Glutamatergic neuron (in vitro differentiated cells): ENCODE results near the gene HELQ. TPM values are rescaled to one million over a fixed set of nuclear protein-coding genes. Genes with fewer than 3 reads are reported as not detected.

Experiments
- DNase-seq: peaks from one replicate; pipeline ENCODE4 v3.0.0; 2022
- H3K27ac Mint-ChIP-seq: one replicate; pipeline ENCODE4 v1.8.0; 2020; ENCODE audit warnings: mild to moderate bottlenecking, mixed read lengths, inconsistent platforms; ENCODE audit not compliant: unreplicated experiment
- H3K27me3 Mint-ChIP-seq: one replicate; pipeline ENCODE4 v1.8.0; 2020; ENCODE audit warnings: mild to moderate bottlenecking, moderate library complexity, mixed read lengths, inconsistent platforms; ENCODE audit not compliant: unreplicated experiment
- H3K36me3 Mint-ChIP-seq: one replicate; pipeline ENCODE4 v1.8.0; 2020; ENCODE audit warnings: mild to moderate bottlenecking, mixed read lengths, inconsistent platforms; ENCODE audit not compliant: unreplicated experiment
- H3K4me1 Mint-ChIP-seq: one replicate; pipeline ENCODE4 v1.8.0; 2020; ENCODE audit warnings: mild to moderate bottlenecking, low read depth, mixed read lengths, inconsistent platforms; ENCODE audit not compliant: unreplicated experiment
- H3K4me3 Mint-ChIP-seq: one replicate; pipeline ENCODE4 v1.8.0; 2020; ENCODE audit warnings: mild to moderate bottlenecking, mixed read lengths, inconsistent platforms; ENCODE audit not compliant: unreplicated experiment
- H3K9me3 Mint-ChIP-seq: one replicate; pipeline ENCODE4 v1.8.0; 2020; ENCODE audit warnings: mild to moderate bottlenecking, moderate library complexity, mixed read lengths, inconsistent platforms; ENCODE audit not compliant: unreplicated experiment
- CTCF ChIP-seq: fragments of 200-600 bp; sonication (generic); IDR thresholded peaks from one replicate; pipeline ENCODE4 v1.5.0; 2021; ENCODE audit not compliant: partially characterized antibody, unreplicated experiment
- total RNA-seq: library from RNA; stranded (reverse); fragmentation: NEBNext Ultra II Directional; extraction: Animal tissue kit (Norgen Biotek cat#: 25700); gene quantifications from one replicate; pipeline ENCODE4 v1.2.1, GENCODE V29; 2021; ENCODE audit not compliant: unreplicated experiment

HELQ gene
- total RNA-seq, 1 donor from 2014 or later: 11.7 TPM

GRCh38 chr4:83484500-83485461 lies 29.2 kb upstream of the HELQ start, which contains the start of gene ABRAXAS1:
Gene ABRAXAS1 (minus strand): TSS chr4:83485100. CDS start chr4:83485072, 28 bp downstream.
- peaks cover 4% of the 10 kb centered on the region for H3K27me3 Mint-ChIP-seq
- H3K27ac Mint-ChIP-seq: peak within 1 kb of the TSS; percentile 92
- peaks cover 3% of the 10 kb centered on the region for H3K9me3 Mint-ChIP-seq
- H3K4me3 Mint-ChIP-seq: peak within 1 kb of the TSS; percentile 100
- DNase-seq: peak; percentile 97
- H3K36me3 Mint-ChIP-seq: no peaks in the 10 kb centered on the region
- TF ChIP-seq CTCF: no peak
- no peaks in the 10 kb centered on the region for H3K4me1 Mint-ChIP-seq

- no peaks in the 10 kb centered on the region for H3K4me1 Mint-ChIP-seq
- no peak overlapping the region for H3K27ac Mint-ChIP-seq
- H3K4me3 Mint-ChIP-seq: no peak overlapping the region
- H3K36me3 Mint-ChIP-seq: no peaks in the 10 kb centered on the region
- no peak for DNase-seq
- no peak for TF ChIP-seq CTCF
- H3K9me3 Mint-ChIP-seq: no peaks in the 10 kb centered on the region
- H3K27me3 Mint-ChIP-seq: no peaks in the 10 kb centered on the region
Observed at GRCh38 chr4:83473966-83474365, 18.3 kb upstream of the HELQ start.

- no peak for DNase-seq
- H3K4me3 Mint-ChIP-seq: no peak overlapping the region
- H3K4me1 Mint-ChIP-seq: no peaks in the 10 kb centered on the region
Observed at GRCh38 chr4:83473423-83473822, 17.8 kb upstream of the HELQ start.

GRCh38 chr4:83456184-83456501 lies 520 bp upstream of the HELQ start:
- Mint-ChIP-seq H3K27me3 (peaks cover 3% of the 10 kb centered on the region), H3K9me3 (no peaks in the 10 kb centered on the region), H3K36me3 (no peaks in the 10 kb centered on the region), H3K4me1 (peaks cover 6% of the 10 kb centered on the region), H3K27ac (peak overlapping the region; percentile 84), H3K4me3 (peak overlapping the region; percentile 99)
- no peak for TF ChIP-seq CTCF
- no peak for DNase-seq

More at GRCh38 chr4:83473423-83473822, 17.8 kb upstream of the HELQ start:
- Mint-ChIP-seq H3K9me3 (no peaks in the 10 kb centered on the region), H3K27ac (no peak overlapping the region), H3K27me3 (no peaks in the 10 kb centered on the region), H3K36me3 (no peaks in the 10 kb centered on the region)
- no peak for TF ChIP-seq CTCF

GRCh38 chr4:83454686-83455085 lies 937 bp downstream of the HELQ start:
- Mint-ChIP-seq H3K4me3 (peak overlapping the region; percentile 99), H3K36me3 (no peaks in the 10 kb centered on the region), H3K27me3 (peaks cover 3% of the 10 kb centered on the region), H3K27ac (peak overlapping the region; percentile 84), H3K4me1 (peaks cover 6% of the 10 kb centered on the region), H3K9me3 (no peaks in the 10 kb centered on the region)
- TF ChIP-seq CTCF: no peak
- DNase-seq: no peak
